HepG2 (cell line): ENCODE results near the gene EPHX1. TPM values are rescaled to one million over a fixed set of nuclear protein-coding genes. Genes with fewer than 3 reads are reported as not detected.

Source experiments
- DNMT3B ChIP-seq: conservative IDR thresholded peaks from 2 replicates; pipeline ENCODE4 v1.6.1; 2016; ENCODE audit warnings: missing biosample characterization, control low read depth
- ELF3 ChIP-seq: IDR thresholded peaks from 2 replicates; pipeline ENCODE4 v1.6.1; 2016; ENCODE audit warnings: missing genetic modification reagents, missing compliant biosample characterization
- FOXJ3 ChIP-seq: sonication (generic); formaldehyde crosslinking; IDR thresholded peaks from 2 replicates; pipeline ENCODE4 v1.4.0; 2020; ENCODE audit warnings: missing genetic modification reagents, mild to moderate bottlenecking, borderline replicate concordance
- GATAD1 ChIP-seq: IDR thresholded peaks from 2 replicates; pipeline ENCODE4 v1.6.1; 2016; ENCODE audit warnings: missing genetic modification reagents, missing compliant biosample characterization
- HOXA5 ChIP-seq: sonication (generic); formaldehyde crosslinking; IDR thresholded peaks from 2 replicates; pipeline ENCODE4 v1.4.0; 2020; ENCODE audit warnings: missing genetic modification reagents
- IRF2 ChIP-seq: IDR thresholded peaks from 2 replicates; pipeline ENCODE4 v1.6.1; 2018; ENCODE audit warnings: missing genetic modification reagents, missing compliant biosample characterization
- MIER2 ChIP-seq: IDR thresholded peaks from 2 replicates; pipeline ENCODE4 v1.6.1; 2016; ENCODE audit warnings: missing biosample characterization, missing genetic modification reagents
- MIXL1 ChIP-seq: IDR thresholded peaks from 2 replicates; pipeline ENCODE4 v1.6.1; 2016
- ONECUT2 ChIP-seq: sonication (generic); formaldehyde crosslinking; IDR thresholded peaks from 2 replicates; pipeline ENCODE4 v1.4.0; 2020; ENCODE audit warnings: missing genetic modification reagents
- PCBP2 ChIP-seq: fragments of 200-400 bp; formaldehyde crosslinking; optimal IDR thresholded peaks from 2 replicates; pipeline ENCODE3; 2018; ENCODE audit warnings: low read length, low read depth; ENCODE audit not compliant: poor library complexity, severe bottlenecking
- ZFP1 ChIP-seq: IDR thresholded peaks from 2 replicates; pipeline ENCODE4 v1.6.1; 2016
- ZFP36 ChIP-seq: fragments of 150-350 bp; IDR thresholded peaks from 2 replicates; pipeline ENCODE4 v1.6.1; 2018; ENCODE audit warnings: borderline replicate concordance, low read length, low read depth; ENCODE audit not compliant: partially characterized antibody
- ZKSCAN5 ChIP-seq: sonication (generic); formaldehyde crosslinking; IDR thresholded peaks from 2 replicates; pipeline ENCODE4 v1.5.1; 2020; ENCODE audit warnings: mild to moderate bottlenecking, missing genetic modification reagents
- ZNF274 ChIP-seq: sonication (generic); formaldehyde crosslinking; IDR thresholded peaks from 2 replicates; pipeline ENCODE4 v1.5.1; 2020; ENCODE audit warnings: mild to moderate bottlenecking, missing genetic modification reagents
- ZNF33A ChIP-seq: sonication (generic); formaldehyde crosslinking; IDR thresholded peaks from 2 replicates; pipeline ENCODE4 v1.5.1; 2020; ENCODE audit warnings: missing genetic modification reagents, mild to moderate bottlenecking, moderate library complexity, borderline replicate concordance
- ZNF556 ChIP-seq: sonication (generic); formaldehyde crosslinking; IDR thresholded peaks from 2 replicates; pipeline ENCODE4 v1.4.0; 2020; ENCODE audit warnings: mild to moderate bottlenecking, missing genetic modification reagents, borderline replicate concordance
- polyA plus RNA-seq, 8 experiments: library from polyadenylated mRNA; depleted of rRNA in 3 of 8; stranded (reverse) in 7 of 8; unstranded in 1 of 8; fragments of >200 nt; fragmentation: Illumina TruSeq in 4 of 8; extraction: Trizol in 4 of 8; gene quantifications; 2 replicates each; pipeline versions ENCODE4 v1.2.1 to v1.2.3, GENCODE V29; 2011 to 2016; ENCODE audit warnings: low read depth in 4 of 8, missing spikeins in 1 of 8, mixed read lengths in 1 of 8; ENCODE audit not compliant: insufficient read depth in 1 of 8
- total RNA-seq, 5 experiments: library from RNA; depleted of rRNA; stranded (reverse); fragments of >200 nt; fragmentation: Illumina TruSeq; extraction: Trizol; gene quantifications; 2 replicates each; pipeline ENCODE4 v1.2.3, GENCODE V29; 2016; ENCODE audit warnings: low read depth in 1 of 5
- TF ChIP-seq, protein P1 (sequence below), 2 experiments: sonication (generic) in 1 of 2; formaldehyde crosslinking in 1 of 2; IDR thresholded peaks; 2 replicates each; pipeline versions ENCODE4 v1.6.1 to v1.9.0; 2014 to 2022; ENCODE audit warnings: antibody characterized with exemption in 1 of 2, borderline replicate concordance in 1 of 2, inconsistent platforms in 1 of 2, low read depth in 1 of 2, missing genetic modification reagents in 1 of 2
- TF ChIP-seq, protein P2 (sequence below): sonication (generic); formaldehyde crosslinking; IDR thresholded peaks from 2 replicates; pipeline ENCODE4 v1.4.0; 2020; ENCODE audit warnings: missing genetic modification reagents
- TF ChIP-seq, protein P3 (sequence below): sonication (generic); formaldehyde crosslinking; IDR thresholded peaks from 2 replicates; pipeline ENCODE4 v1.5.1; 2020; ENCODE audit warnings: missing genetic modification reagents, mild to moderate bottlenecking, borderline replicate concordance
- TF ChIP-seq, protein P4 (sequence below): sonication (generic); formaldehyde crosslinking; IDR thresholded peaks from 2 replicates; pipeline ENCODE4 v1.9.0; 2021; ENCODE audit warnings: missing genetic modification reagents, mild to moderate bottlenecking, borderline replicate concordance

The EPHX1 gene
- total and polyA plus RNA-seq, 2 of the 13 experiments (the other 11 are each of a cell fraction or from before 2014, with no cell fraction given): 27.7 to 36.5 TPM

DNA sequence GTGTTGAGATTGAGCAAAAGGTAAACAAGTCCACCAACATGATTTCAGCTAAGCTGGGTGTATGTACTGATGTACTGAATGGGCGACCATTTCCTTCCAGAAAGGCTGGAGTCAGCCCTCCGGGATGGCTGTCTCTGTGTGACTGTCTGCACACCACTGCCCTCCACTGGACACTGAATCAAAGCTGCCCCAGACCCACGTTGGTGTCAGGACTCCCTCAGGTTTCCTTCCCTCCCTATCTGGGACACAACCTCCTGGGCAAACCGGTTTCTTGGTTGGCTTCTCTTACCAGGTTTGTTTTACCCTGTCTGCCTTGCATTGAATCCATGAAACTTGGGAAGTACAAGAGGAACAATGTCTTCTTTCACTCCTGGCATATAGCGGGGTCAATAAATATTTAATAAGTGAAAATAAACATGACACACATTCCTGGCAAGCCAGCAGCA lies 37.6 kb upstream of the EPHX1 start (continued):
- TF ChIP-seq, protein P1, sequence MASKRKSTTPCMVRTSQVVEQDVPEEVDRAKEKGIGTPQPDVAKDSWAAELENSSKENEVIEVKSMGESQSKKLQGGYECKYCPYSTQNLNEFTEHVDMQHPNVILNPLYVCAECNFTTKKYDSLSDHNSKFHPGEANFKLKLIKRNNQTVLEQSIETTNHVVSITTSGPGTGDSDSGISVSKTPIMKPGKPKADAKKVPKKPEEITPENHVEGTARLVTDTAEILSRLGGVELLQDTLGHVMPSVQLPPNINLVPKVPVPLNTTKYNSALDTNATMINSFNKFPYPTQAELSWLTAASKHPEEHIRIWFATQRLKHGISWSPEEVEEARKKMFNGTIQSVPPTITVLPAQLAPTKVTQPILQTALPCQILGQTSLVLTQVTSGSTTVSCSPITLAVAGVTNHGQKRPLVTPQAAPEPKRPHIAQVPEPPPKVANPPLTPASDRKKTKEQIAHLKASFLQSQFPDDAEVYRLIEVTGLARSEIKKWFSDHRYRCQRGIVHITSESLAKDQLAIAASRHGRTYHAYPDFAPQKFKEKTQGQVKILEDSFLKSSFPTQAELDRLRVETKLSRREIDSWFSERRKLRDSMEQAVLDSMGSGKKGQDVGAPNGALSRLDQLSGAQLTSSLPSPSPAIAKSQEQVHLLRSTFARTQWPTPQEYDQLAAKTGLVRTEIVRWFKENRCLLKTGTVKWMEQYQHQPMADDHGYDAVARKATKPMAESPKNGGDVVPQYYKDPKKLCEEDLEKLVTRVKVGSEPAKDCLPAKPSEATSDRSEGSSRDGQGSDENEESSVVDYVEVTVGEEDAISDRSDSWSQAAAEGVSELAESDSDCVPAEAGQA (IDR thresholded peaks at IDR 0.05; ENCODE audit: low read depth): no peak
- TF ChIP-seq, protein P1 (CRISPR knock-in tag; IDR thresholded peaks at IDR 0.05; ENCODE audit: borderline replicate concordance): 0 out of 2 replicates have a peak, but pooled peaks have one; percentile 67
- TF ChIP-seq, protein P2, sequence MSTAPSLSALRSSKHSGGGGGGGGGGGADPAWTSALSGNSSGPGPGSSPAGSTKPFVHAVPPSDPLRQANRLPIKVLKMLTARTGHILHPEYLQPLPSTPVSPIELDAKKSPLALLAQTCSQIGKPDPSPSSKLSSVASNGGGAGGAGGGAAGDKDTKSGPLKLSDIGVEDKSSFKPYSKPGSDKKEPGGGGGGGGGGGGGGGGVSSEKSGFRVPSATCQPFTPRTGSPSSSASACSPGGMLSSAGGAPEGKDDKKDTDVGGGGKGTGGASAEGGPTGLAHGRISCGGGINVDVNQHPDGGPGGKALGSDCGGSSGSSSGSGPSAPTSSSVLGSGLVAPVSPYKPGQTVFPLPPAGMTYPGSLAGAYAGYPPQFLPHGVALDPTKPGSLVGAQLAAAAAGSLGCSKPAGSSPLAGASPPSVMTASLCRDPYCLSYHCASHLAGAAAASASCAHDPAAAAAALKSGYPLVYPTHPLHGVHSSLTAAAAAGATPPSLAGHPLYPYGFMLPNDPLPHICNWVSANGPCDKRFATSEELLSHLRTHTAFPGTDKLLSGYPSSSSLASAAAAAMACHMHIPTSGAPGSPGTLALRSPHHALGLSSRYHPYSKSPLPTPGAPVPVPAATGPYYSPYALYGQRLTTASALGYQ (CRISPR knock-in tag): no peak
- TF ChIP-seq ELF3 (CRISPR knock-in tag): peak; percentile 46; the same call in 1 of the 2 replicates
- TF ChIP-seq ZFP1 (CRISPR knock-in tag): no peak
- peak; percentile 44; the same call in 1 of the 2 replicates for TF ChIP-seq MIXL1
- TF ChIP-seq ONECUT2: no peak
- TF ChIP-seq, protein P3, sequence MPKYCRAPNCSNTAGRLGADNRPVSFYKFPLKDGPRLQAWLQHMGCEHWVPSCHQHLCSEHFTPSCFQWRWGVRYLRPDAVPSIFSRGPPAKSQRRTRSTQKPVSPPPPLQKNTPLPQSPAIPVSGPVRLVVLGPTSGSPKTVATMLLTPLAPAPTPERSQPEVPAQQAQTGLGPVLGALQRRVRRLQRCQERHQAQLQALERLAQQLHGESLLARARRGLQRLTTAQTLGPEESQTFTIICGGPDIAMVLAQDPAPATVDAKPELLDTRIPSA (CRISPR knock-in tag): no peak
- TF ChIP-seq ZKSCAN5: no peak
- peak; percentile 61; the same call in 1 of the 2 replicates for TF ChIP-seq IRF2 (CRISPR knock-in tag)
- peak; percentile 55; the same call in 1 of the 2 replicates for TF ChIP-seq HOXA5
- TF ChIP-seq ZNF33A (CRISPR knock-in tag): no peak
- TF ChIP-seq, protein P4, sequence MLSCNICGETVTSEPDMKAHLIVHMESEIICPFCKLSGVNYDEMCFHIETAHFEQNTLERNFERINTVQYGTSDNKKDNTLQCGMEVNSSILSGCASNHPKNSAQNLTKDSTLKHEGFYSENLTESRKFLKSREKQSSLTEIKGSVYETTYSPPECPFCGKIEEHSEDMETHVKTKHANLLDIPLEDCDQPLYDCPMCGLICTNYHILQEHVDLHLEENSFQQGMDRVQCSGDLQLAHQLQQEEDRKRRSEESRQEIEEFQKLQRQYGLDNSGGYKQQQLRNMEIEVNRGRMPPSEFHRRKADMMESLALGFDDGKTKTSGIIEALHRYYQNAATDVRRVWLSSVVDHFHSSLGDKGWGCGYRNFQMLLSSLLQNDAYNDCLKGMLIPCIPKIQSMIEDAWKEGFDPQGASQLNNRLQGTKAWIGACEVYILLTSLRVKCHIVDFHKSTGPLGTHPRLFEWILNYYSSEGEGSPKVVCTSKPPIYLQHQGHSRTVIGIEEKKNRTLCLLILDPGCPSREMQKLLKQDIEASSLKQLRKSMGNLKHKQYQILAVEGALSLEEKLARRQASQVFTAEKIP (CRISPR knock-in tag): no peak
- TF ChIP-seq FOXJ3 (CRISPR knock-in tag): 0 out of 2 replicates have a peak, but pooled peaks have one; percentile 38
- no peak for TF ChIP-seq ZNF556 (CRISPR knock-in tag)
- TF ChIP-seq PCBP2: no peak
- peak; percentile 46; the same call in 1 of the 2 replicates for TF ChIP-seq GATAD1 (CRISPR knock-in tag)
- no peak for TF ChIP-seq ZFP36
- no peak for TF ChIP-seq DNMT3B (CRISPR knock-in tag)
- TF ChIP-seq ZNF274 (CRISPR knock-in tag): no peak
- TF ChIP-seq MIER2 (CRISPR knock-in tag): peak; percentile 48; the same call in 1 of the 2 replicates
